ENCODE results near the gene MYL9.

DNA sequence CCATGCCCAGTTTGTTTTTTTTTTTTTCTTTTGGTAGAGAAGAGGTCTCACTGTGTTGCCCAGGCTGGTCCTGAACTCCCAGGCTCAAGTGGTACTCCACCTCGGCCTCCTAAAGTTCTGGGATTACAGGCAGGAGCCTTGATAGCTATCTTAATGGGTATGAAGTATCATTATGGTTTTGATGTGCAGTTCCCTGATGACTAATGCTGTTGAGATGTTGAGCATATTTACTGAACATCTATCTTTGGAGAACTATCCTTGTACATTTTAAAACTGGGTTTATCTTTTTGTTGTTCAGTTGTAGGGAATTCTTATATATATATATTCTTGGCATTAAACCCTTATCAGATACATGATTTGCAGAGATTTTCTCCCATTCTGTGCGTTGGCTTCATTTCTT lies 21.4 kb upstream of the MYL9 start:
- TF ChIP-seq, protein P1, sequence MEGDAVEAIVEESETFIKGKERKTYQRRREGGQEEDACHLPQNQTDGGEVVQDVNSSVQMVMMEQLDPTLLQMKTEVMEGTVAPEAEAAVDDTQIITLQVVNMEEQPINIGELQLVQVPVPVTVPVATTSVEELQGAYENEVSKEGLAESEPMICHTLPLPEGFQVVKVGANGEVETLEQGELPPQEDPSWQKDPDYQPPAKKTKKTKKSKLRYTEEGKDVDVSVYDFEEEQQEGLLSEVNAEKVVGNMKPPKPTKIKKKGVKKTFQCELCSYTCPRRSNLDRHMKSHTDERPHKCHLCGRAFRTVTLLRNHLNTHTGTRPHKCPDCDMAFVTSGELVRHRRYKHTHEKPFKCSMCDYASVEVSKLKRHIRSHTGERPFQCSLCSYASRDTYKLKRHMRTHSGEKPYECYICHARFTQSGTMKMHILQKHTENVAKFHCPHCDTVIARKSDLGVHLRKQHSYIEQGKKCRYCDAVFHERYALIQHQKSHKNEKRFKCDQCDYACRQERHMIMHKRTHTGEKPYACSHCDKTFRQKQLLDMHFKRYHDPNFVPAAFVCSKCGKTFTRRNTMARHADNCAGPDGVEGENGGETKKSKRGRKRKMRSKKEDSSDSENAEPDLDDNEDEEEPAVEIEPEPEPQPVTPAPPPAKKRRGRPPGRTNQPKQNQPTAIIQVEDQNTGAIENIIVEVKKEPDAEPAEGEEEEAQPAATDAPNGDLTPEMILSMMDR (conservative IDR thresholded peaks at IDR 0.05; ENCODE audit: low read length): no peak
- TF ChIP-seq EZH2phosphoT487 (IDR thresholded peaks at IDR 0.05; ENCODE audit: borderline replicate concordance): no peak

Measured in Loucy (cell line).